Measurements from ENCODE around the gene HOXA5.

Gene HOXA5

DNA sequence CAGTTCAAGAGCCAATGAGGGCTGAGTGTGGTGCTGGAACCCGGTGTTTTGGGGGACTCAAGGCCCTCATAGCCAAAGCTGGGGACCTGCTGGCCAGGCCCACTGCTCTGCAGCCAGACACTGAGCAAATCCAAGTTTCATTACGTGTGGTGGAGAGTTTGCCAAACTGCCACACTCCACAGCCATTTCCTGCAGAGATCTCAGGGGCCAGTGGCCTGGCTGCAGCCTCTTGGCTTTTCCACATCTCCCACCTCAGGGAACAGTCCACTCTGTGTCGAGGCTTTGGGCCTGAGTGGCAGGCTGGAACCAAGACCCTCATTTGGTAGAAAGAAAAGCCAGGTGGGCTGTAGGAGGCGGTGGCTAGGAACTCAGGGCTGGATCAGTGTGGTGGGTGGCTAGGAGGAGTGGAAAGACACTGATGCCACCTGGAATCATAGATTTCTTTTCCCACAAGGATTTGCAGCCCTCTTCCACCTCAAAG, 38.4 kb upstream of the HOXA5 start:
- H3K27ac ChIP-seq: peak overlapping the region; percentile 98
- DNase-seq (ENCODE audit: low spot score): no peak
- POLR2A ChIA-PET (ENCODE audit: low non-redundant PET): no interaction called here
- TF ChIP-seq, protein P1, sequence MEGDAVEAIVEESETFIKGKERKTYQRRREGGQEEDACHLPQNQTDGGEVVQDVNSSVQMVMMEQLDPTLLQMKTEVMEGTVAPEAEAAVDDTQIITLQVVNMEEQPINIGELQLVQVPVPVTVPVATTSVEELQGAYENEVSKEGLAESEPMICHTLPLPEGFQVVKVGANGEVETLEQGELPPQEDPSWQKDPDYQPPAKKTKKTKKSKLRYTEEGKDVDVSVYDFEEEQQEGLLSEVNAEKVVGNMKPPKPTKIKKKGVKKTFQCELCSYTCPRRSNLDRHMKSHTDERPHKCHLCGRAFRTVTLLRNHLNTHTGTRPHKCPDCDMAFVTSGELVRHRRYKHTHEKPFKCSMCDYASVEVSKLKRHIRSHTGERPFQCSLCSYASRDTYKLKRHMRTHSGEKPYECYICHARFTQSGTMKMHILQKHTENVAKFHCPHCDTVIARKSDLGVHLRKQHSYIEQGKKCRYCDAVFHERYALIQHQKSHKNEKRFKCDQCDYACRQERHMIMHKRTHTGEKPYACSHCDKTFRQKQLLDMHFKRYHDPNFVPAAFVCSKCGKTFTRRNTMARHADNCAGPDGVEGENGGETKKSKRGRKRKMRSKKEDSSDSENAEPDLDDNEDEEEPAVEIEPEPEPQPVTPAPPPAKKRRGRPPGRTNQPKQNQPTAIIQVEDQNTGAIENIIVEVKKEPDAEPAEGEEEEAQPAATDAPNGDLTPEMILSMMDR (conservative IDR thresholded peaks at IDR 0.05; ENCODE audit: low read depth): no peak
- CTCF ChIA-PET: interaction anchor here (0.9 kb wide), 1 partner anchor 10 kb away, joined by 5 read pairs; no protein-coding TSS in a partner anchor

GRCh38 chr7:27180431-27181420, 37.2 kb upstream of the HOXA5 start:
- POLR2A ChIA-PET (ENCODE audit: low non-redundant PET): interaction anchor here (1.0 kb wide), 1 partner anchor 33 kb away, joined by 3 read pairs; the partner anchor contains the start of gene HOXA6
- DNase-seq (ENCODE audit: low spot score): no peak
- H3K27ac ChIP-seq: peak overlapping the region; percentile 89
- TF ChIP-seq, protein P1 (conservative IDR thresholded peaks at IDR 0.05; ENCODE audit: low read depth): no peak
- CTCF ChIA-PET: interaction anchor here (0.6 to 2.5 kb wide), 14 partner anchors 9 to 840 kb away, joined by 3 to 30 read pairs (median 4); no protein-coding TSS in a partner anchor

DNA sequence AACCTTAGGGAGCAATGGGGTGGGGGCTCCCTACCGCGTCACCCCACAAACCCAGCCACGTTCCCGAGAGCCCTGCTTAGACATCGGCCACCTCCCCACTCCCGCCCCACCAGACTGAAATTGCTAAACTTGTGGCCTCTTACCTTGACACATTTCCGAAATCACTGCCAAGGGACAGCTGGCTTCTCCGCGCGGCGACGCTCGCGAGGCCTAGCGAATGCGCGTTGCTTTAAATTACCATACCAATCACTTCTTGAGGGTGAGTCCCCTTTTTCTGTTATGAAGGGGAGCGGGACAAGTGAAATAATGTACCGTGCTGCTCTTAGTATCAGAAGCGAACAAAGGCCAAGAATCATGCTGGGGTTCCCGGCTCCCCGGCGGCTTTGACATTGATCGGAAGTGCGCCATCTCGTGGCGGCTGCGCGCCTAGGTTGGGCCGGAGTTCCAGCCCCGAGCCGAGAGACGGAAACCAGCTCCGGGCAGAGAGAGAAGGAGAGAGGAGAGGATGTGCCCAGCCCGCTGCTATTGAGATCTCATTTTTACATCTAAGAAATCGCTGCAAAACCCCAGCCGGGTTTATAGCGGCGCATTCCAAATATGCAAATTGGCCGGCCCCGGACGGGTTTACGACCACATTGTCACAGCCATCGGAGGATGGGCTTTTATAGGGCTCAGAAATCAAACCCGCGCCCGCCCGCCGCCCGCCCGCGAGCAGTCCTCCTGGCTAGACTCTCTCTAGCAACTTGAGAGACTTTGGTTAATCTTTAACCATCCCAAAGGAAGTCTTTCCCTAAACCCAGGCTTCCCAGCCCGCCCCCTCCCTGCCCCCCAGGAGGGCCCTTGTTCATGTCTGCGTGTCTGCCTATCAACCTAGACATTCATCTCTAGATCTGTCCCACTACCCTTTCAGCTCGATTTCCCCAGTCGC, 36.3 kb upstream of the HOXA5 start:
- peak; percentile 84 for DNase-seq (ENCODE audit: low spot score)
- ChIA-PET POLR2A (ENCODE audit: low non-redundant PET) (interaction anchor here (0.6 to 1.0 kb wide), 2 partner anchors 14 to 32 kb away, joined by 3 read pairs; partner anchors contain the start of genes HOXA6 and HOXA9), CTCF (interaction anchor here (0.6 to 2.5 kb wide), 20 partner anchors 10 to 1013 kb away, joined by 3 to 30 read pairs (median 4); no protein-coding TSS in a partner anchor)

DNA sequence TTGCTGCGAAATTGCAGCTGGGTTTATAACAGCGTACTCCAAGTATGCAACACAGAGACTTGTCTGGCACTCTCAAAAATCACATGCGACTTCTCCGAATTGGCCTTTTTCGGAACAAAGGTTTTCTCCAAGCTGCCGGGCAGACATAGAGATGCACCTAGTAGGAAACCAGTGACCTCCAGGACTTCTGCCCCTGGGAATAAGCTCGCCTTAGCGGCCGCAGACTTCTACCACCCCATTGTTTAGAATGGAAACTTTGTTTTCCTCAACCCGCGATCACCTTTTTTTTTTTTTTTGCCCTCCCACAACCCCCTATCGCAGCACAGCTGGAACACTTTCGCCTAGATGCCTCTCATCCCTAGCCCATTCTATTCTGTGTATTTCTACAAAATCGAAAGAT, 35.5 kb upstream of the HOXA5 start:
- TF ChIP-seq, protein P1 (conservative IDR thresholded peaks at IDR 0.05; ENCODE audit: low read depth): no peak
- DNase-seq (ENCODE audit: low spot score): no peak
- peak overlapping the region; percentile 89 for H3K27ac ChIP-seq
- POLR2A ChIA-PET (ENCODE audit: low non-redundant PET): interaction anchor here (0.6 kb wide), 1 partner anchor 77 kb away, joined by 3 read pairs; no protein-coding TSS in a partner anchor
- CTCF ChIA-PET: interaction anchor here (0.6 to 2.5 kb wide), 12 partner anchors 9 to 745 kb away, joined by 3 to 30 read pairs (median 5); no protein-coding TSS in a partner anchor

More for the DNA sequence above, 36.3 kb upstream of the HOXA5 start:
- peak overlapping the region; percentile 89 for H3K27ac ChIP-seq
- TF ChIP-seq, protein P1 (conservative IDR thresholded peaks at IDR 0.05; ENCODE audit: low read depth): peak; percentile 98

DNA sequence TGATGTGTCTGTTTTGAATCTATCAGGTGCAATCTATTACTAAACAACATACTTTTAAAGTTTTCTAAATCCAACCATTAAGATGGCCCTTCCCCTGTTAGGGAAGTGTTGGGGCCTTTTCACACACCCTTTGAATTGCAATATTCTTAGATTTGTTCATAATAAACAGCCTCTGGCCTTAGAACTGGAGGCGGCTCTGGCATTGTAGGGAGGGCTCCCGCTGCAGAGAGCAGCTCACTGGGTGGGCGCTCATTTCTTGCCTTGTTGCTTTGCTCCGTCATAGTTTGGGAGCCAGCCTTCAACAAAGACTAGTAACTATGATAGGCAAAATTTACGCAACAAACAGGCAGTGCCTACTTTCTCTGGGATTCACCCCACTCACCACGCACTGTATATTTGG, 34.9 kb upstream of the HOXA5 start:
- ChIA-PET CTCF (interaction anchor here (0.7 to 2.5 kb wide), 4 partner anchors 9 to 462 kb away, joined by 5 to 30 read pairs (median 6); no protein-coding TSS in a partner anchor), POLR2A (ENCODE audit: low non-redundant PET) (interaction anchor here (0.6 kb wide), 1 partner anchor 78 kb away, joined by 3 read pairs; no protein-coding TSS in a partner anchor)
- TF ChIP-seq, protein P1 (conservative IDR thresholded peaks at IDR 0.05; ENCODE audit: low read depth): no peak
- no peak for DNase-seq (ENCODE audit: low spot score)
- peak overlapping the region; percentile 89 for H3K27ac ChIP-seq

Data from RWPE1 (cell line).